PC-3 (cell line): Measurements from ENCODE around the gene TC2N. TPM values are rescaled to one million over a fixed set of nuclear protein-coding genes. Genes with fewer than 3 reads are reported as not detected.

Experiments
- ATAC-seq: fragments of 200-7000 bp; cut with Tn5 transposase; 2 replicates; pipeline ENCODE4 v1.9.1; 2020; ENCODE audit warnings: mild to moderate bottlenecking, moderate library complexity
- Bru-seq: library from RNA; stranded (reverse); fragments of 400-500 nt; gene quantifications from one replicate; lab custom pipeline; 2021; lab: Mats Ljungman, UMichigan
- BruChase-seq, 2 experiments: library from RNA; stranded (reverse); fragments of 400-500 nt; gene quantifications; one replicate each; lab custom pipeline; 2021; lab: Mats Ljungman, UMichigan
- BruUV-seq: library from RNA; stranded (reverse); fragments of 400-500 nt; replicated peaks from 2 replicates; lab custom pipeline; 2021; lab: Mats Ljungman, UMichigan
- CTCF ChIA-PET: fragments of 300-600 bp; sonication (Branson Sonifier 250); formaldehyde crosslinking; loops from one replicate; lab custom pipeline; 2022; ENCODE audit warnings: antibody characterized with exemption; lab: Charles Lee
- POLR2A ChIA-PET: fragments of 300-600 bp; sonication (Branson Sonifier 250); formaldehyde crosslinking; loops from one replicate; lab custom pipeline; 2022; ENCODE audit warnings: antibody characterized with exemption; ENCODE audit not compliant: unreplicated experiment; lab: Charles Lee
- DNase-seq: peaks from one replicate; pipeline ENCODE4 v3.0.0-alpha.2; 2015
- H2AFZ ChIP-seq: fragments of 300-600 bp; sonication (generic); 2 replicates; pipeline ENCODE4 v1.6.0; 2016; ENCODE audit warnings: antibody characterized with exemption, low read length
- H3F3A ChIP-seq: fragments of 300-600 bp; sonication (generic); one replicate; pipeline ENCODE4 v1.6.0; 2017; ENCODE audit warnings: antibody characterized with exemption, low read length, control low read depth, mild to moderate bottlenecking; ENCODE audit not compliant: unreplicated experiment
- H3K27ac ChIP-seq: fragments of 300-600 bp; sonication (generic); 2 replicates; pipeline ENCODE4 v1.5.1; 2016; ENCODE audit warnings: mild to moderate bottlenecking, low read length
- H3K27me3 ChIP-seq: fragments of 300-600 bp; sonication (generic); 2 replicates; pipeline ENCODE4 v1.6.1; 2016; ENCODE audit warnings: low read length, mixed read lengths
- H3K36me3 ChIP-seq: fragments of 300-600 bp; sonication (generic); 2 replicates; pipeline ENCODE4 v1.6.1; 2016; ENCODE audit warnings: low read depth, mixed run types, low read length, mixed read lengths
- H3K4me1 ChIP-seq: fragments of 300-600 bp; sonication (generic); 2 replicates; pipeline ENCODE4 v1.5.1; 2016; ENCODE audit warnings: low read length; ENCODE audit not compliant: insufficient read depth
- H3K4me2 ChIP-seq: fragments of 300-600 bp; sonication (generic); 2 replicates; pipeline ENCODE4 v1.6.0; 2016; ENCODE audit warnings: low read length
- H3K4me3 ChIP-seq: fragments of 300-600 bp; sonication (generic); 2 replicates; pipeline ENCODE4 v1.5.1; 2016; ENCODE audit warnings: mild to moderate bottlenecking, low read length, mixed read lengths
- H3K79me2 ChIP-seq: fragments of 300-600 bp; sonication (generic); 2 replicates; pipeline ENCODE4 v1.6.1; 2017; ENCODE audit warnings: low read length, mixed read lengths
- H3K9ac ChIP-seq: fragments of 300-600 bp; sonication (generic); 2 replicates; pipeline ENCODE4 v1.6.0; 2016; ENCODE audit warnings: mild to moderate bottlenecking, low read length
- H3K9me2 ChIP-seq: fragments of 300-600 bp; sonication (generic); replicated peaks from 2 replicates; pipeline ENCODE4 v1.6.1; 2016; ENCODE audit warnings: mixed run types, low read length, mixed read lengths
- H3K9me3 ChIP-seq: fragments of 300-600 bp; sonication (generic); 2 replicates; pipeline ENCODE4 v1.6.1; 2016; ENCODE audit warnings: low read length, mixed read lengths
- H4K20me1 ChIP-seq: fragments of 300-600 bp; sonication (generic); 2 replicates; pipeline ENCODE4 v1.6.1; 2016; ENCODE audit warnings: low read length, mixed read lengths
- EZH2 ChIP-seq: fragments of 300-600 bp; sonication (generic); IDR thresholded peaks from one replicate; pipeline ENCODE4 v1.6.1; 2017; ENCODE audit warnings: antibody characterized with exemption, mild to moderate bottlenecking, low read length; ENCODE audit not compliant: unreplicated experiment
- EZH2phosphoT487 ChIP-seq: fragments of 300-600 bp; sonication (generic); IDR thresholded peaks from 2 replicates; pipeline ENCODE4 v1.6.1; 2018; ENCODE audit warnings: mild to moderate bottlenecking, antibody characterized with exemption, low read length, borderline replicate concordance
- intact Hi-C: fragments of 100-400 bp; cut with micrococcal nuclease; formaldehyde crosslinking; loops from 2 replicates; pipeline ENCODE4 v1.9.0; 2023
- long read RNA-seq: library from polyadenylated mRNA; unstranded; transcript quantifications from one replicate; pipeline ENCODE4 v2.0.0, GENCODE V29; 2021; ENCODE audit not compliant: unreplicated experiment
- total RNA-seq: library from RNA; depleted of rRNA; stranded (reverse); fragments of >200 nt; gene quantifications from 2 replicates; pipeline ENCODE4 v1.2.3, GENCODE V29; 2014; rRNA removed
- TF ChIP-seq, protein P1 (sequence below): fragments of 300-600 bp; sonication (generic); conservative IDR thresholded peaks from 2 replicates; pipeline ENCODE4 v1.5.1; 2017; ENCODE audit warnings: antibody characterized with exemption, low read depth, mild to moderate bottlenecking, low read length

TC2N gene
- total RNA-seq (3.7 and 6.2 TPM in 2 replicates), Bru-seq, nascent RNA (percentile 20 among the genes with signal in this experiment), BruChase-seq, experiment 1, labeled RNA remaining after a 6-hour chase (percentile 17 among the genes with signal in this experiment), BruChase-seq, experiment 2, labeled RNA remaining after a 2-hour chase (percentile 22 among the genes with signal in this experiment)
- long read RNA-seq, partial matches to known transcripts: 0 of 1 reads
- long read RNA-seq, other reads (novel, unspliced or antisense): 1 of 1 reads

DNA sequence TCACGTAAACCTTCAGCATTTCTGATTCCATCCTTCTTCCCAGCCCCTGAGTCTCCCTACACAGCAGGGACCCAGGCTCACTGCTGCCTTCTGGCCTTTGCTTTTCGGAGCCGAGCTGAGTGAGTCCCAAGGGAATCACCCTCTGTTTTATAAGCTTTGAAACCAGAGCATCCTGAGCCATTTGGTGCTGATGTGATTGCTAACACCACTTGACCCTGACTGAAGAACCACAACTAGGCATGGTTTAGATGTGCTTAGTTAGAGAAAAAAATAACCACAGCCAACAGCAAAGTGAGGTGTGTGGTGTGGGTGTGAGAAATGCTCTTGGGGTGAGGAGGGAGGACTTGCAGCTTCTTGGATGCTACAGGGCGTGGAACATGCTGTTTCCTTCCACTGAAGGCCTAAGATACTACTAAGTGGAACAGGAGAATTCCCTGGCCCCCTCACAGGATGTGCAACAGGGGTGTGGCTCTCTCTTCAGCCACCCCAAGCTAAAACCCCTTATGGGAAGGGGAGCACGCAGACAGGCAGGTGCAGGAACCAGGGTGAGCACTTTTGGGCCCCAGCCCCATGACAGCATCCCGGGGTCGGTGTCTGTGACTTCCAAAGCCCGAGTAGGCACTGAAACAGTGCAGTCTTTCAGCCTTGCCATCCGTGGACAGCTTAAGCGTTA is at the start of gene TC2N:
TC2N (minus strand) TSS at position 221 of the 673 bp plus-strand sequence. CDS start 53,767 bp downstream, outside the sequence.
- Histone ChIP-seq H3K4me2 (no peak within 1 kb of the TSS), H3K27ac (no peak within 1 kb of the TSS), H3K4me3 (no peak within 1 kb of the TSS), H3K4me1 (peaks cover 21% of the 10 kb centered on the region), H3K9me2 (no peaks in the 10 kb centered on the region), H4K20me1 (no peaks in the 10 kb centered on the region), H3K79me2 (no peaks in the 10 kb centered on the region), H3K9me3 (no peaks in the 10 kb centered on the region), H3F3A (no peaks in the 10 kb centered on the region), H2AFZ (no peak within 1 kb of the TSS), H3K9ac (no peak within 1 kb of the TSS), H3K27me3 (no peaks in the 10 kb centered on the region; the same call in 1 of the 2 replicates), H3K36me3 (no peaks in the 10 kb centered on the region)
- intact Hi-C loops: no loop called here
- BruUV-seq: no TSS peak
- TF ChIP-seq, protein P1, sequence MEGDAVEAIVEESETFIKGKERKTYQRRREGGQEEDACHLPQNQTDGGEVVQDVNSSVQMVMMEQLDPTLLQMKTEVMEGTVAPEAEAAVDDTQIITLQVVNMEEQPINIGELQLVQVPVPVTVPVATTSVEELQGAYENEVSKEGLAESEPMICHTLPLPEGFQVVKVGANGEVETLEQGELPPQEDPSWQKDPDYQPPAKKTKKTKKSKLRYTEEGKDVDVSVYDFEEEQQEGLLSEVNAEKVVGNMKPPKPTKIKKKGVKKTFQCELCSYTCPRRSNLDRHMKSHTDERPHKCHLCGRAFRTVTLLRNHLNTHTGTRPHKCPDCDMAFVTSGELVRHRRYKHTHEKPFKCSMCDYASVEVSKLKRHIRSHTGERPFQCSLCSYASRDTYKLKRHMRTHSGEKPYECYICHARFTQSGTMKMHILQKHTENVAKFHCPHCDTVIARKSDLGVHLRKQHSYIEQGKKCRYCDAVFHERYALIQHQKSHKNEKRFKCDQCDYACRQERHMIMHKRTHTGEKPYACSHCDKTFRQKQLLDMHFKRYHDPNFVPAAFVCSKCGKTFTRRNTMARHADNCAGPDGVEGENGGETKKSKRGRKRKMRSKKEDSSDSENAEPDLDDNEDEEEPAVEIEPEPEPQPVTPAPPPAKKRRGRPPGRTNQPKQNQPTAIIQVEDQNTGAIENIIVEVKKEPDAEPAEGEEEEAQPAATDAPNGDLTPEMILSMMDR: no peak
- TF ChIP-seq EZH2phosphoT487: no peak
- POLR2A ChIA-PET: no interaction called here
- CTCF ChIA-PET: no interaction called here
- ATAC-seq (no peak), DNase-seq (no peak)

- no peaks in the 10 kb centered on the region for H3K79me2 ChIP-seq
- POLR2A ChIA-PET: no interaction called here
- DNase-seq (no peak), ATAC-seq (no peak)
- CTCF ChIA-PET: interaction anchor here (1.0 to 1.1 kb wide), 2 partner anchors 85 to 262 kb away, joined by 4 to 7 read pairs; no protein-coding TSS in a partner anchor
- H3K9me2 ChIP-seq: no peaks in the 10 kb centered on the region
- H3K36me3 ChIP-seq: no peaks in the 10 kb centered on the region
- H3K27me3 ChIP-seq: peaks cover 3% of the 10 kb centered on the region; the same call in 1 of the 2 replicates
- no peak overlapping the region for H3K4me3 ChIP-seq
- H3F3A ChIP-seq: no peaks in the 10 kb centered on the region
- H3K4me2 ChIP-seq: no peak overlapping the region
- H2AFZ ChIP-seq: peak overlapping the region; percentile 11; the same call in 1 of the 2 replicates
- no peaks in the 10 kb centered on the region for H3K4me1 ChIP-seq
- intact Hi-C loops: no loop called here
- TF ChIP-seq EZH2: no peak
- no peak for TF ChIP-seq EZH2phosphoT487
- TF ChIP-seq, protein P1: no peak
- no TSS peak for BruUV-seq
- H3K9ac ChIP-seq: no peak overlapping the region
- no peaks in the 10 kb centered on the region for H3K9me3 ChIP-seq
- no peak overlapping the region for H3K27ac ChIP-seq
- H4K20me1 ChIP-seq: no peaks in the 10 kb centered on the region
Observed at GRCh38 chr14:91912035-91912434, 44.7 kb upstream of the TC2N start.
